Psoas muscle (tissue), 8 donors: ENCODE data around the gene DDI1. TPM values are rescaled to one million over a fixed set of nuclear protein-coding genes. Genes with fewer than 3 reads are reported as not detected.

Experiments
- ATAC-seq, 4 donors: fragments of 200-7000 bp; cut with Tn5 transposase; one replicate each; pipeline ENCODE4 v1.9.1; 2020; ENCODE audit warnings: moderate library complexity in 3 of 4, mild to moderate bottlenecking in 2 of 4
- DNase-seq, 2 donors: peaks; one replicate each; pipeline ENCODE4 v3.0.0-alpha.2; 2020
- H3K27ac ChIP-seq: fragments of 200-600 bp; one replicate; pipeline ENCODE4 v1.8.0; 2022
- H3K27me3 ChIP-seq, 3 donors: fragments of 200-600 bp in 1 of 3; one replicate each; pipeline versions ENCODE4 v1.6.1 to v1.8.0; 2013 to 2022; ENCODE audit warnings: low read length in 2 of 3, mild to moderate bottlenecking in 2 of 3, moderate library complexity in 1 of 3; ENCODE audit not compliant: insufficient read depth in 3 of 3
- H3K36me3 ChIP-seq, 2 donors: fragments of 200-600 bp in 1 of 2; one replicate each; pipeline versions ENCODE4 v1.6.1 to v1.8.0; 2013 to 2022; ENCODE audit warnings: low read depth in 1 of 2, mild to moderate bottlenecking in 1 of 2, moderate library complexity in 1 of 2; ENCODE audit not compliant: insufficient read depth in 1 of 2
- H3K4me1 ChIP-seq: fragments of 200-600 bp; one replicate; pipeline ENCODE4 v1.8.0; 2022
- H3K4me3 ChIP-seq: fragments of 200-600 bp; one replicate; pipeline ENCODE4 v1.8.0; 2022; ENCODE audit warnings: mild to moderate bottlenecking
- H3K9me3 ChIP-seq: fragments of 200-600 bp; one replicate; pipeline ENCODE4 v1.8.0; 2022
- WGBS, 3 donors: extraction: QIAGEN DNeasy Blood & Tissue Kit; methylation state at CpG; one replicate each; pipeline versions ENCODE4 v1.1.6 to v1.1.7; 2013; 5-methylcytosine and 5-hydroxymethylcytosine counted together
- intact Hi-C, 2 donors: fragments of 100-400 bp; cut with DNase I; formaldehyde crosslinking; loops; one replicate each; pipeline versions ENCODE4 v1.11.0 to v1.14.2; 2022
- long read RNA-seq, 2 donors: library from polyadenylated mRNA; unstranded; transcript quantifications; one replicate each; pipeline ENCODE4 v2.0.0, GENCODE V29; 2021
- polyA plus RNA-seq, 3 donors: library from polyadenylated mRNA; stranded (reverse); fragments of 200-250 nt; gene quantifications; one replicate each; pipeline ENCODE4 v1.2.3, GENCODE V29; 2013
- total RNA-seq, 4 donors: library from RNA; stranded (reverse); fragmentation: NEBNext Ultra II Directional in 2 of 4; extraction: Animal tissue kit (Norgen Biotek cat#: 25700) in 2 of 4; gene quantifications; one replicate each; pipeline versions ENCODE4 v1.2.1 to v1.2.4, GENCODE V29; 2021 to 2023
- TF ChIP-seq, protein P1 (sequence below): fragments of 200-600 bp; IDR thresholded peaks from one replicate; pipeline ENCODE4 v1.8.0; 2022; ENCODE audit warnings: antibody characterized with exemption
- donor health status: healthy with polysubstance abuse.
- donor health status: DM: no; HTN: no; CAD: no; lungs with moderate emphysema.
- donor health status: Bipolar disorder and iron deficiency.
- donor health status: healthy.
- donor health status: DM: yes; HTN: yes; CAD: no.
- donor health status: DM: no; HTN: no; CAD: no.
- donor health status: DM: no; HTN: no; CAD: no.
- donor health status: DM: yes; HTN: yes; CAD: no.

Gene DDI1
- not detected for total RNA-seq
- polyA plus RNA-seq = not detected
- long read RNA-seq, donor 1 = 0 reads
- long read RNA-seq, donor 2 = 0 reads

DNA sequence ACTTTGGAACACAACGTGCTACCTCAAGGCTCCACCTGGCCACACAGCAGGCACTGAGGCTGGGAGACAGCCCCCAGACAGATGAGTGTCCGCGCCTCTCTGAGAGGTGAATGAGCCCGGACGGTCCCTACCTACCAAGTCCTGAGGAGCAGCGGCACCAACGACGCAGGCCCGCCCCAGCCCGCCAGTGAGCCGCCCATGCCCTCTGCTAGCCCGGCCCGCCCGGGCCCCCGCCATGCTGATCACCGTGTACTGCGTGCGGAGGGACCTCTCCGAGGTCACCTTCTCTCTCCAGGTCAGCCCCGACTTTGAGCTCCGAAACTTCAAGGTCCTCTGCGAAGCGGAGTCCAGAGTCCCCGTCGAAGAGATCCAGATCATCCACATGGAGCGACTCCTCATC lies at the start of gene DDI1:
Gene DDI1, plus strand, starts transcription at position 53 of the 400 bp plus-strand sequence. Its CDS starts 183 bp downstream, at position 236.
- no peaks in the 10 kb centered on the region for H3K27me3 ChIP-seq
- no peaks in the 10 kb centered on the region for H3K36me3 ChIP-seq
- H3K9me3 ChIP-seq = no peaks in the 10 kb centered on the region
- no peak for ATAC-seq
- H3K4me1 ChIP-seq = no peaks in the 10 kb centered on the region
- intact Hi-C loops = no loop called here
- no peak within 1 kb of the TSS for H3K27ac ChIP-seq
- no peak within 1 kb of the TSS for H3K4me3 ChIP-seq
- TF ChIP-seq, protein P1, sequence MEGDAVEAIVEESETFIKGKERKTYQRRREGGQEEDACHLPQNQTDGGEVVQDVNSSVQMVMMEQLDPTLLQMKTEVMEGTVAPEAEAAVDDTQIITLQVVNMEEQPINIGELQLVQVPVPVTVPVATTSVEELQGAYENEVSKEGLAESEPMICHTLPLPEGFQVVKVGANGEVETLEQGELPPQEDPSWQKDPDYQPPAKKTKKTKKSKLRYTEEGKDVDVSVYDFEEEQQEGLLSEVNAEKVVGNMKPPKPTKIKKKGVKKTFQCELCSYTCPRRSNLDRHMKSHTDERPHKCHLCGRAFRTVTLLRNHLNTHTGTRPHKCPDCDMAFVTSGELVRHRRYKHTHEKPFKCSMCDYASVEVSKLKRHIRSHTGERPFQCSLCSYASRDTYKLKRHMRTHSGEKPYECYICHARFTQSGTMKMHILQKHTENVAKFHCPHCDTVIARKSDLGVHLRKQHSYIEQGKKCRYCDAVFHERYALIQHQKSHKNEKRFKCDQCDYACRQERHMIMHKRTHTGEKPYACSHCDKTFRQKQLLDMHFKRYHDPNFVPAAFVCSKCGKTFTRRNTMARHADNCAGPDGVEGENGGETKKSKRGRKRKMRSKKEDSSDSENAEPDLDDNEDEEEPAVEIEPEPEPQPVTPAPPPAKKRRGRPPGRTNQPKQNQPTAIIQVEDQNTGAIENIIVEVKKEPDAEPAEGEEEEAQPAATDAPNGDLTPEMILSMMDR = no peak
- DNase-seq = no peak
- WGBS, 3 donors = 94 to 99% (median 98%) methylated on average over 21 to 26 of the region's 26 CpGs

DNA sequence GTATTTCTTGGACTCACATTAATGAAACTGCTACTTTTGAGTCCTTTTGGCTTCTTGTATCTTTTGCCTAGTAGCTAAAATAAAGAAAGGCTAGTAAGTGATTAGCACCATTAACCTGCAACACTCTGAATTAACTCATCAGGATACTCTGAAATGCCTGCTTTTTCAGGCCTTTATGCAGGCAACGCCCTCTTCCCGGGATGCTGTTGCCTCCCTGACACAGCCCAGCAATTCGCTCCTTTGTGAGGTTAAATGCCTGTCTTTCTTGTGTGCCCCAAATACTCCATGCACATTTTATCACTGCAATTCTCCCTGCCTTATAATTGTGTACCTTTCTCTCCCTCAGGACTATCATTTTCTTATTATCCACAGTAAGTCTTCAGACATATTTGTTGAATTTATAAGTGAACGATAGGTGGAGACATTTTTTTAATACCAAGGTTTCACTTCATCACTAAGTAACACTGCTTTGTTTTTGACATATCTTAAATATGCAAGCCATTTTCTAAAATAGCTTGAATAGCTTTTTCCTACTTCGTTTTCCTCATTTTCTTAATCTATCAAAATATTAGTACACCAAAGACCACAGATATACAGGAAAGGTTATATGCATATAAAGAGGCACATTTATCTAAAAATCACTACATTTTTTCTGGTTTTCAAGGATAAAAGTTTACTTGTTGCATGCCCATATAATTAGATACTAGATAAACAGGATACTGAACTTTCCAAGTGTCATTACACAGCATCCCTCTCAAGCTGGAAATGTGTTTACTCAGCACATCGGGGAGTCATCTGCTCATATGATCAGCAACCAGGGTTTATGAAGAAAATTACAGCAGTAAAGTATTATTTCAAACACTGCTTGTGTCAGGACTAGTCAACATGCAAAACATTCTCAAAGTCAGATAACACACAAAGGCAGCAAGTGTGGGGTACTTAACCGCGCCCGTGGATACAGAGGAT lies 48.5 kb upstream of the DDI1 start:
- no peaks in the 10 kb centered on the region for H3K36me3 ChIP-seq
- no peak overlapping the region for H3K27ac ChIP-seq
- intact Hi-C loops = no loop called here
- TF ChIP-seq, protein P1 = no peak
- WGBS, 3 donors = 75 to 81% (median 81%) methylated on average over 9 of the region's 9 CpGs
- no peaks in the 10 kb centered on the region for H3K27me3 ChIP-seq
- DNase-seq = no peak
- H3K4me3 ChIP-seq = no peak overlapping the region
- no peak for ATAC-seq
- no peaks in the 10 kb centered on the region for H3K4me1 ChIP-seq
- H3K9me3 ChIP-seq = no peaks in the 10 kb centered on the region

DNA sequence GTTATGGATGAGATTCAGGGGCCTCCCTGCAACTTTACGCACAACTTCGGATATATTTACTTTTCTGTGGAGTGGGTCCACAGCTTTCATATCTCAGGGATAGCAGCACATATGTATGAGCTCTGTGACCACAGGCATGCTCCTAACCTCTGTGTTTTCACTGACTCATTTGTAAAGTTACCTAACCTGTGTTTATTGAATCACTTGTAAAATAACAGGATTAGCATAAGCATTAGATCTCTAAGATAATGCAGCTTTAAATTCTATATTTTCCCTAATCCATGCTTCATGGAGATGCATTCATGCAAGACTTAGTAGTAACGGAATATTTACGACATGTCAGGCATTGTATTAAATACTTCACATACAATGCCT lies 47.9 kb upstream of the DDI1 start:
- intact Hi-C loops = no loop called here
- TF ChIP-seq, protein P1 = no peak
- no peaks in the 10 kb centered on the region for H3K27me3 ChIP-seq
- WGBS, 3 donors = 68 to 81% (median 72%) methylated on average over 4 of the region's 4 CpGs
- DNase-seq (no peak), ATAC-seq (no peak)
- H3K4me3 ChIP-seq = no peak overlapping the region
- no peaks in the 10 kb centered on the region for H3K9me3 ChIP-seq
- H3K36me3 ChIP-seq = no peaks in the 10 kb centered on the region
- H3K27ac ChIP-seq = no peak overlapping the region
- no peaks in the 10 kb centered on the region for H3K4me1 ChIP-seq

DNA sequence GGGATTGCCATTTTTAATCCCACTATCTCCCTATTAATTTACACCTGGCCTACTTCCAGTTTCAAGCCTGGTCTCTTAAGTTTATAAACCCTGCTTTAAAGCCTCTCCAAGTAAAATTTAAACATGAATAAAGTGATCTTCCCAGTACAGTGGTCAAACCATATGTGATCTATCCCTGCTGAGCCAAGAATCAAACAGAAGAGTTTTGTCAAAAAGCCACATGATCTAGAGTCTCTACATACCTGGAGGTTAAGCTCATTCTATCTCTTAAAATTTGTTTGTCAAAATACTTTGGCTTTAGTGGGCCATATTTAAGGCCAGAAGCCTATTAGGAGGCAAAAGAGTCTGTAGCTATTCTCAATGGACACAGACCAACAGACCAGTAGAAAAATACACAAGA lies 42.9 kb upstream of the DDI1 start:
- TF ChIP-seq, protein P1 = no peak
- no peaks in the 10 kb centered on the region for H3K9me3 ChIP-seq
- no peak overlapping the region for H3K4me3 ChIP-seq
- no peaks in the 10 kb centered on the region for H3K4me1 ChIP-seq
- no peak for DNase-seq
- no peak overlapping the region for H3K27ac ChIP-seq
- no peaks in the 10 kb centered on the region for H3K36me3 ChIP-seq
- intact Hi-C loops = no loop called here
- H3K27me3 ChIP-seq = no peaks in the 10 kb centered on the region
- no peak for ATAC-seq
